Keratinocyte (primary cell): Measurements from ENCODE around the gene PSMA3. TPM values are rescaled to one million over a fixed set of nuclear protein-coding genes. Genes with fewer than 3 reads are reported as not detected.

Source experiments
- DNase-seq: peaks from one replicate; pipeline ENCODE4 v3.0.0-alpha.2; 2011; ENCODE audit warnings: low read depth, missing footprints, low spot score
- FAIRE-seq: peaks from 2 replicates; lab custom pipeline; 2011; peaks lifted over from hg19 to GRCh38; lab: Jason Lieb, UNC
- H2AFZ ChIP-seq: 2 replicates; pipeline ENCODE4 v1.6.0; 2012; ENCODE audit warnings: low read length, control low read depth, inconsistent platforms; ENCODE audit not compliant: control insufficient read depth
- H3K27ac ChIP-seq: 2 replicates; pipeline ENCODE4 v1.5.1; 2011; ENCODE audit warnings: low read length; ENCODE audit not compliant: control insufficient read depth, insufficient read depth
- H3K27me3 ChIP-seq: 3 replicates; pipeline ENCODE4 v1.6.0; 2011; ENCODE audit warnings: low read length; ENCODE audit not compliant: control insufficient read depth, insufficient read depth; ENCODE audit errors: extremely low read depth
- H3K36me3 ChIP-seq, 2 experiments: 2 replicates in 1 of 2; 3 replicates in 1 of 2; pipeline ENCODE4 v1.5.1; 2011; ENCODE audit warnings: low read length in 2 of 2, mild to moderate bottlenecking in 1 of 2; ENCODE audit not compliant: control insufficient read depth in 2 of 2, insufficient read depth in 2 of 2; ENCODE audit errors: extremely low read depth in 1 of 2
- H3K4me1 ChIP-seq: 3 replicates; pipeline ENCODE4 v1.5.1; 2011; ENCODE audit warnings: low read length; ENCODE audit not compliant: control insufficient read depth, insufficient read depth; ENCODE audit errors: extremely low read depth
- H3K4me2 ChIP-seq: 3 replicates; pipeline ENCODE4 v1.6.0; 2011; ENCODE audit warnings: low read depth, low read length; ENCODE audit not compliant: control insufficient read depth, insufficient read depth; ENCODE audit errors: extremely low read depth
- H3K4me3 ChIP-seq, 3 experiments: fragments of 200-600 bp in 1 of 3; sonication (generic) in 1 of 3; 2 replicates in 2 of 3; 3 replicates in 1 of 3; pipeline ENCODE4 v1.5.1; 2011 to 2016; ENCODE audit warnings: low read length in 3 of 3, mild to moderate bottlenecking in 3 of 3, control low read depth in 2 of 3, inconsistent platforms in 1 of 3, low read depth in 1 of 3, mixed read lengths in 1 of 3, mixed run types in 1 of 3, moderate library complexity in 1 of 3; ENCODE audit not compliant: control insufficient read depth in 2 of 3, insufficient read depth in 2 of 3; ENCODE audit errors: extremely low read depth in 1 of 3
- H3K79me2 ChIP-seq: 2 replicates; pipeline ENCODE4 v1.6.0; 2012; ENCODE audit warnings: low read length; ENCODE audit not compliant: control insufficient read depth, insufficient read depth
- H3K9ac ChIP-seq: 3 replicates; pipeline ENCODE4 v1.6.0; 2011; ENCODE audit warnings: low read length; ENCODE audit not compliant: control insufficient read depth, insufficient read depth; ENCODE audit errors: extremely low read depth
- H3K9me1 ChIP-seq: 3 replicates; pipeline ENCODE4 v1.6.0; 2011; ENCODE audit warnings: low read length; ENCODE audit not compliant: control insufficient read depth, insufficient read depth; ENCODE audit errors: extremely low read depth
- H3K9me3 ChIP-seq: 2 replicates; pipeline ENCODE4 v1.5.1; 2012; ENCODE audit warnings: low read depth, low read length; ENCODE audit not compliant: control insufficient read depth
- H4K20me1 ChIP-seq: 3 replicates; pipeline ENCODE4 v1.6.0; 2011; ENCODE audit warnings: low read length; ENCODE audit not compliant: control insufficient read depth, insufficient read depth; ENCODE audit errors: extremely low read depth
- EZH2 ChIP-seq: IDR thresholded peaks from one replicate; pipeline ENCODE4 v1.6.1; 2012; ENCODE audit warnings: inconsistent platforms, mild to moderate bottlenecking, low read length, moderate library complexity
- dilution Hi-C: fragments of 300-500 bp; cut with MboI; formaldehyde crosslinking; loops from one replicate; pipeline ENCODE4 v1.7.0; 2020; ENCODE audit warnings: low sequenced_read_pairs; ENCODE audit not compliant: extremely low pct_ligation_motif_present
- polyA plus RNA-seq, 5 experiments: library from polyadenylated mRNA; depleted of rRNA in 3 of 5; stranded (reverse) in 3 of 5; stranded (forward) in 1 of 5; unstranded in 1 of 5; fragments of >200 nt; gene quantifications; 1 replicate in 1 of 5; 2 replicates in 3 of 5; 3 replicates in 1 of 5; pipeline versions ENCODE4 v1.2.1 to v1.2.3, GENCODE V29; 2011 to 2012; ENCODE audit warnings: missing spikeins in 2 of 5, low read depth in 1 of 5, low replicate concordance in 1 of 5
- TF ChIP-seq, protein P1 (sequence below), 3 experiments: IDR thresholded peaks in 1 of 3; conservative IDR thresholded peaks in 1 of 3; optimal IDR thresholded peaks in 1 of 3; 2 replicates in 2 of 3; 3 replicates in 1 of 3; pipeline versions ENCODE3 to v1.5.1; 2011; ENCODE audit warnings: low read length in 3 of 3, mild to moderate bottlenecking in 3 of 3, moderate library complexity in 2 of 3, control low read depth in 1 of 3, inconsistent platforms in 1 of 3; ENCODE audit not compliant: insufficient read depth in 2 of 3; ENCODE audit errors: extremely low read depth in 1 of 3

The PSMA3 gene
- polyA plus RNA-seq, 1 donor (not counting 4 experiments of a cell fraction or from before 2014, with no cell fraction given): 325 TPM

- no peaks in the 10 kb centered on the region for H4K20me1 ChIP-seq
- no peaks in the 10 kb centered on the region for H3K9me3 ChIP-seq
- FAIRE-seq: no peak
- peak overlapping the region; percentile 85 to 98 (median 88) for H3K4me3 ChIP-seq
- peak overlapping the region; percentile 90 for H3K9ac ChIP-seq
- H3K79me2 ChIP-seq: peaks cover 23% of the 10 kb centered on the region
- no peak for DNase-seq
- dilution Hi-C loops: no loop called here
- H3K27me3 ChIP-seq: no peaks in the 10 kb centered on the region
- no peaks in the 10 kb centered on the region for H3K36me3 ChIP-seq
- H3K4me1 ChIP-seq: peaks cover 12% of the 10 kb centered on the region
- TF ChIP-seq EZH2: no peak
- TF ChIP-seq, protein P1, sequence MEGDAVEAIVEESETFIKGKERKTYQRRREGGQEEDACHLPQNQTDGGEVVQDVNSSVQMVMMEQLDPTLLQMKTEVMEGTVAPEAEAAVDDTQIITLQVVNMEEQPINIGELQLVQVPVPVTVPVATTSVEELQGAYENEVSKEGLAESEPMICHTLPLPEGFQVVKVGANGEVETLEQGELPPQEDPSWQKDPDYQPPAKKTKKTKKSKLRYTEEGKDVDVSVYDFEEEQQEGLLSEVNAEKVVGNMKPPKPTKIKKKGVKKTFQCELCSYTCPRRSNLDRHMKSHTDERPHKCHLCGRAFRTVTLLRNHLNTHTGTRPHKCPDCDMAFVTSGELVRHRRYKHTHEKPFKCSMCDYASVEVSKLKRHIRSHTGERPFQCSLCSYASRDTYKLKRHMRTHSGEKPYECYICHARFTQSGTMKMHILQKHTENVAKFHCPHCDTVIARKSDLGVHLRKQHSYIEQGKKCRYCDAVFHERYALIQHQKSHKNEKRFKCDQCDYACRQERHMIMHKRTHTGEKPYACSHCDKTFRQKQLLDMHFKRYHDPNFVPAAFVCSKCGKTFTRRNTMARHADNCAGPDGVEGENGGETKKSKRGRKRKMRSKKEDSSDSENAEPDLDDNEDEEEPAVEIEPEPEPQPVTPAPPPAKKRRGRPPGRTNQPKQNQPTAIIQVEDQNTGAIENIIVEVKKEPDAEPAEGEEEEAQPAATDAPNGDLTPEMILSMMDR (optimal IDR thresholded peaks at IDR 0.05 in 1 of 3, IDR thresholded peaks at IDR 0.05 in 1 of 3, conservative IDR thresholded peaks at IDR 0.05 in 1 of 3; ENCODE audit: extremely low read depth in 1 of 3, insufficient read depth in 2 of 3, low read length in 3 of 3): no peak
- peak overlapping the region; percentile 97 for H3K4me2 ChIP-seq
- peaks cover 6% of the 10 kb centered on the region for H3K9me1 ChIP-seq
- H3K27ac ChIP-seq: peak overlapping the region; percentile 84
- H2AFZ ChIP-seq: peak overlapping the region; percentile 97
Measured at GRCh38 chr14:58200480-58200841, 44.2 kb upstream of the PSMA3 start.

DNA sequence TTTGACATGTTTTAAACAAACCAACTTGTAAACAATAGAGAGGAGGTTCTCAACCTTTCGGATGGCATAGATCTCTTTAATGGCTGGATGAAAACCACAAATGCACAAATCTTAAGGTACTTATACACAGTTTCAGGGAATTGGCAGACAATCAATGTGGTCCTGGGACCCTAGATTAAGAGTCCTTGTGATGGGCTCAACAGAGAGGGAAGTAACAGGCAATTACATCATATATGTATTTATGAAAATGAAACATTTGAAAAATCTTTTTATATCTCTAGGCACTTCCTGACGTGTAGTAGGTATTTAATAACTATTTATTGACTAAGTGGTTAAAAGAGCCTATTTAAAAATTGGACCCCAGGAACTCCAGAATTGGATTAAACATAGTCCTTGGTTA is 43.8 kb upstream of the PSMA3 start:
- dilution Hi-C loops: no loop called here
- Histone ChIP-seq H3K9ac (peak overlapping the region; percentile 90), H3K79me2 (peaks cover 23% of the 10 kb centered on the region), H3K4me2 (peak overlapping the region; percentile 97), H3K27ac (peak overlapping the region; percentile 84), H3K9me1 (peaks cover 6% of the 10 kb centered on the region), H4K20me1 (no peaks in the 10 kb centered on the region), H3K9me3 (no peaks in the 10 kb centered on the region), H3K4me3 (peak overlapping the region; percentile 85 to 98 (median 88)), H2AFZ (peak overlapping the region; percentile 97), H3K36me3 (no peaks in the 10 kb centered on the region), H3K4me1 (peaks cover 12% of the 10 kb centered on the region), H3K27me3 (no peaks in the 10 kb centered on the region)
- DNase-seq: no peak
- TF ChIP-seq EZH2: no peak
- TF ChIP-seq, protein P1 (optimal IDR thresholded peaks at IDR 0.05 in 1 of 3, IDR thresholded peaks at IDR 0.05 in 1 of 3, conservative IDR thresholded peaks at IDR 0.05 in 1 of 3; ENCODE audit: extremely low read depth in 1 of 3, insufficient read depth in 2 of 3, low read length in 3 of 3): no peak
- no peak for FAIRE-seq
